ENCODE data around the gene MAP3K7CL. TPM values are rescaled to one million over a fixed set of nuclear protein-coding genes. Genes with fewer than 3 reads are reported as not detected.

MAP3K7CL gene, protein sequence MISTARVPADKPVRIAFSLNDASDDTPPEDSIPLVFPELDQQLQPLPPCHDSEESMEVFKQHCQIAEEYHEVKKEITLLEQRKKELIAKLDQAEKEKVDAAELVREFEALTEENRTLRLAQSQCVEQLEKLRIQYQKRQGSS
- 68.6 TPM for polyA plus RNA-seq

GRCh38 chr21:29130270-29130969 is at the start of gene MAP3K7CL:
TSS of gene MAP3K7CL (plus strand) at chr21:29130644. CDS start at chr21:29133345, 2,701 bp downstream.
- Mint-ChIP-seq H3K9me3 (peaks cover 0 to 5% (median 0%) of the 10 kb centered on the region in 3 donors), H3K36me3 (peaks cover 8% of the 10 kb centered on the region), H3K4me1 (peaks cover 5 to 11% (median 7%) of the 10 kb centered on the region in 3 donors), H3K4me3 (peak within 1 kb of the TSS in 1 of 4 donors; percentile 4), H3K27me3 (no peaks in the 10 kb centered on the region), H3K27ac (no peak within 1 kb of the TSS)

GRCh38 chr21:29082046-29082815 is 48.2 kb upstream of the MAP3K7CL start:
- peak overlapping the region in 1 of 3 donors; percentile 31 for H3K27ac Mint-ChIP-seq
- no peaks in the 10 kb centered on the region for H3K9me3 Mint-ChIP-seq
- peaks cover 12 to 31% (median 13%) of the 10 kb centered on the region in 3 donors for H3K4me1 Mint-ChIP-seq
- no peak overlapping the region for H3K4me3 Mint-ChIP-seq
- H3K27me3 Mint-ChIP-seq, result no peaks in the 10 kb centered on the region
- no peaks in the 10 kb centered on the region for H3K36me3 Mint-ChIP-seq

GRCh38 chr21:29083306-29083705 is 47.1 kb upstream of the MAP3K7CL start:
- Mint-ChIP-seq H3K9me3 (no peaks in the 10 kb centered on the region), H3K27ac (no peak overlapping the region)

DNA sequence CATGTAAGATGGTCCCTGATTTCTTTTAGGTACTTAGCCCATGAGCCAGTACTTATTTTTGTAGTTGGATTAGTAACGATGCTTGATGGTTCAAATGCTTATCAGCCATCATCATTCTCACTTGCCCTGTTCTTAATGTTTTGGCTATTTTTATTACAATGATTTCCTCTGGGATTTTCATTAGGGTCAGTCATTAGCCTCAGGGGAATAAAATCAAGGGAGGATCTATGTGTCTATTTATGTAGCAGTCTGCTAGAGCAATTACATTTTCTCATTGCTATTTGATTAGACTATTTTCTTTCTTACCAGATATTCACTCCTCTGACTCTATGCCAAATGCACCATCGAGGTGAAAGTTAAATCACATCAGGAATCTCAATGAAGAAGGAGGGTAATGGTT is 46.1 kb upstream of the MAP3K7CL start:
- no peaks in the 10 kb centered on the region for H3K36me3 Mint-ChIP-seq
- peaks cover 7 to 18% (median 7%) of the 10 kb centered on the region in 3 donors for H3K4me1 Mint-ChIP-seq

More at GRCh38 chr21:29083306-29083705, 47.1 kb upstream of the MAP3K7CL start:
- Mint-ChIP-seq H3K36me3 (no peaks in the 10 kb centered on the region), H3K27me3 (no peaks in the 10 kb centered on the region), H3K4me1 (peaks cover 12 to 28% (median 13%) of the 10 kb centered on the region in 3 donors), H3K4me3 (no peak overlapping the region)

DNA sequence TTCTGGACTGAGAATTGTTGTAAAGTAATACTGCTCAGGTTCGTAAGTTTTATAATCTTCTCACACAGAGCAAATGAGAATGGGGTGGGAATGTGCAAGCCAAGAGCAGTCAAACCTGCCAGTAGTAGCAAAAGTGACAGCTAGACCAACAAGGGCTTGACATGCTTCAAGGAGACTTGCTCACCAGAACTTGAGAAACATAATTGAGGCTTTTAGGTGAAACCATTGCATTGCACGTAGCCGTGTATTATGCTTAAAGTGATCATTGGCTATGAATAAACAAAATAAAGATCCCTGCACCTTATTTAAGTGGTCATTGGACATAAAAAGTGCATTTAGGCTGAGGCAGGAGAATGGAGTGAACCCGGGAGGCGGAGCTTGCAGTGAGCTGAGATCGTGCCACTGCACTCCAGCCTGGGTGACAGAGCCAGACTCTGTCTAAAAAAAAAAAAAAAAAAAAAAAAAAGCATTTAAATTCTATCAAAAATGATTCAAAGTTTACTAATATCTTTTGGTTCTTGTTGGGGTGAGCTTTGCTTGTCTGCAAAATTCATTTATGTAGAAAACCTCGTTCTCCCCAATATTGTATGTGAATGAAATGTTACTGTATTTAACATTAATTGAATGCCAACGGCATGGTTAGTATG is 45.2 kb upstream of the MAP3K7CL start:
- no peaks in the 10 kb centered on the region for H3K27me3 Mint-ChIP-seq
- H3K27ac Mint-ChIP-seq, result no peak overlapping the region
- H3K36me3 Mint-ChIP-seq, result no peaks in the 10 kb centered on the region
- H3K4me3 Mint-ChIP-seq, result no peak overlapping the region
- no peaks in the 10 kb centered on the region for H3K9me3 Mint-ChIP-seq
- H3K4me1 Mint-ChIP-seq, result peaks cover 0 to 12% (median 2%) of the 10 kb centered on the region in 3 donors

More for the DNA sequence above, 46.1 kb upstream of the MAP3K7CL start:
- no peak overlapping the region for H3K27ac Mint-ChIP-seq
- H3K9me3 Mint-ChIP-seq, result no peaks in the 10 kb centered on the region
- no peaks in the 10 kb centered on the region for H3K27me3 Mint-ChIP-seq
- no peak overlapping the region for H3K4me3 Mint-ChIP-seq

- peaks cover 0 to 4% (median 0%) of the 10 kb centered on the region in 3 donors for H3K4me1 Mint-ChIP-seq
- no peak overlapping the region for H3K4me3 Mint-ChIP-seq
- H3K9me3 Mint-ChIP-seq, result no peaks in the 10 kb centered on the region
- H3K27me3 Mint-ChIP-seq, result no peaks in the 10 kb centered on the region
- peak overlapping the region in 2 of 3 donors; percentile 35 to 53 for H3K27ac Mint-ChIP-seq
- peaks cover 2% of the 10 kb centered on the region for H3K36me3 Mint-ChIP-seq
These were observed 39.4 kb upstream of the MAP3K7CL start for GRCh38 chr21:29091033-29091432.

GRCh38 chr21:29092102-29092959 is 38.1 kb upstream of the MAP3K7CL start:
- H3K27ac Mint-ChIP-seq, result no peak overlapping the region
- H3K36me3 Mint-ChIP-seq, result peaks cover 2% of the 10 kb centered on the region
- H3K4me3 Mint-ChIP-seq, result no peak overlapping the region
- H3K27me3 Mint-ChIP-seq, result no peaks in the 10 kb centered on the region
- no peaks in the 10 kb centered on the region for H3K9me3 Mint-ChIP-seq
- peaks cover 0 to 4% (median 0%) of the 10 kb centered on the region in 3 donors for H3K4me1 Mint-ChIP-seq

GRCh38 chr21:29096218-29097015 is 34.0 kb upstream of the MAP3K7CL start:
- peaks cover 3% of the 10 kb centered on the region for H3K36me3 Mint-ChIP-seq
- H3K4me3 Mint-ChIP-seq, result no peak overlapping the region
- H3K27ac Mint-ChIP-seq, result peak overlapping the region in 1 of 3 donors; percentile 18
- no peaks in the 10 kb centered on the region for H3K27me3 Mint-ChIP-seq
- no peaks in the 10 kb centered on the region for H3K9me3 Mint-ChIP-seq
- H3K4me1 Mint-ChIP-seq, result peaks cover 5 to 8% (median 6%) of the 10 kb centered on the region in 3 donors

- Mint-ChIP-seq H3K4me1 (peaks cover 5 to 8% (median 6%) of the 10 kb centered on the region in 3 donors), H3K27ac (no peak overlapping the region), H3K4me3 (no peak overlapping the region), H3K27me3 (no peaks in the 10 kb centered on the region), H3K9me3 (no peaks in the 10 kb centered on the region), H3K36me3 (peaks cover 4% of the 10 kb centered on the region)
These were observed 32.3 kb upstream of the MAP3K7CL start for GRCh38 chr21:29098156-29098555.

GRCh38 chr21:29102791-29103257 is 27.6 kb upstream of the MAP3K7CL start:
- Mint-ChIP-seq H3K4me1 (peaks cover 6 to 8% (median 7%) of the 10 kb centered on the region in 3 donors), H3K27ac (peak overlapping the region in 1 of 3 donors; percentile 31), H3K27me3 (no peaks in the 10 kb centered on the region), H3K9me3 (no peaks in the 10 kb centered on the region), H3K4me3 (no peak overlapping the region), H3K36me3 (peaks cover 1% of the 10 kb centered on the region)

DNA sequence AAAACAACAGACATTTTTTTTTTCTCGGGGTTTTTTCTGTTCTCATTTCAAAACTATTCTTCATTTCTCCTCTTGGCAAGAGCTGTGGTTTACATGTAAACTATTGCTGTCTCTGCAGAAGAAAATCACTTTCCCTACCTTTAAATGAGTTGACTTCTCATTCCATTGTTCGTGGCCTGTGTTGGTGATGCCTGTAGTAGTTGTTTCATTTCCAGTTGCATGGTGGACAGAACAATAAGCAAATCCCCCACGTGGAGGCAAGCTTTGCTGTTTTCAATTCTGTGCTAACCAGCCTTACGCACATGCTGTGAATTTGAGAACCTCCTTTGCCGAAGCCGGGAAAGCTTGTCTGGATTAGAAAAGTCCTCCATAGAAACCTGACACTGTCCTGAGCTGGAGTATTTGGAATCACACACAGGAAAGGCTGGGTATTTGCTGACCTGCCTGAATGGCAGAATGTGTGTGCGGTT is 26.2 kb upstream of the MAP3K7CL start:
- peaks cover 1% of the 10 kb centered on the region for H3K36me3 Mint-ChIP-seq
- H3K27me3 Mint-ChIP-seq, result no peaks in the 10 kb centered on the region
- no peaks in the 10 kb centered on the region for H3K9me3 Mint-ChIP-seq
- peaks cover 5 to 7% (median 6%) of the 10 kb centered on the region in 3 donors for H3K4me1 Mint-ChIP-seq
- H3K4me3 Mint-ChIP-seq, result no peak overlapping the region
- no peak overlapping the region for H3K27ac Mint-ChIP-seq

GRCh38 chr21:29105218-29105617 is 25.2 kb upstream of the MAP3K7CL start:
- H3K9me3 Mint-ChIP-seq, result no peaks in the 10 kb centered on the region
- no peak overlapping the region for H3K4me3 Mint-ChIP-seq
- H3K36me3 Mint-ChIP-seq, result peaks cover 1% of the 10 kb centered on the region
- peaks cover 0 to 4% (median 1%) of the 10 kb centered on the region in 3 donors for H3K4me1 Mint-ChIP-seq
- H3K27me3 Mint-ChIP-seq, result no peaks in the 10 kb centered on the region
- no peak overlapping the region for H3K27ac Mint-ChIP-seq

GRCh38 chr21:29114765-29115500 is 15.5 kb upstream of the MAP3K7CL start:
- Mint-ChIP-seq H3K4me1 (peaks cover 13 to 17% (median 15%) of the 10 kb centered on the region in 3 donors), H3K36me3 (peaks cover 2% of the 10 kb centered on the region), H3K27me3 (no peaks in the 10 kb centered on the region), H3K4me3 (no peak overlapping the region), H3K9me3 (no peaks in the 10 kb centered on the region), H3K27ac (peak overlapping the region in 2 of 3 donors; percentile 14 to 26)
